ENCODE data around the gene LINGO3.
A peak's percentile ranks its signal among the peaks of the same experiment; 100 is the strongest.

The LINGO3 gene

GRCh38 chr19:2339644-2340310 lies 31.8 kb upstream of the LINGO3 start:
- no peak for DNase-seq (ENCODE audit: low read depth in 2 of 2)

GRCh38 chr19:2338751-2339643 lies 31.0 kb upstream of the LINGO3 start:
- DNase-seq (ENCODE audit: low read depth in 2 of 2): no peak

- no peak for DNase-seq (ENCODE audit: low read depth in 2 of 2)
Measured at GRCh38 chr19:2338055-2338615, 30.2 kb upstream of the LINGO3 start.

- no peak for DNase-seq (ENCODE audit: low read depth in 2 of 2)
Measured at GRCh38 chr19:2337329-2337707, 29.4 kb upstream of the LINGO3 start.

DNA sequence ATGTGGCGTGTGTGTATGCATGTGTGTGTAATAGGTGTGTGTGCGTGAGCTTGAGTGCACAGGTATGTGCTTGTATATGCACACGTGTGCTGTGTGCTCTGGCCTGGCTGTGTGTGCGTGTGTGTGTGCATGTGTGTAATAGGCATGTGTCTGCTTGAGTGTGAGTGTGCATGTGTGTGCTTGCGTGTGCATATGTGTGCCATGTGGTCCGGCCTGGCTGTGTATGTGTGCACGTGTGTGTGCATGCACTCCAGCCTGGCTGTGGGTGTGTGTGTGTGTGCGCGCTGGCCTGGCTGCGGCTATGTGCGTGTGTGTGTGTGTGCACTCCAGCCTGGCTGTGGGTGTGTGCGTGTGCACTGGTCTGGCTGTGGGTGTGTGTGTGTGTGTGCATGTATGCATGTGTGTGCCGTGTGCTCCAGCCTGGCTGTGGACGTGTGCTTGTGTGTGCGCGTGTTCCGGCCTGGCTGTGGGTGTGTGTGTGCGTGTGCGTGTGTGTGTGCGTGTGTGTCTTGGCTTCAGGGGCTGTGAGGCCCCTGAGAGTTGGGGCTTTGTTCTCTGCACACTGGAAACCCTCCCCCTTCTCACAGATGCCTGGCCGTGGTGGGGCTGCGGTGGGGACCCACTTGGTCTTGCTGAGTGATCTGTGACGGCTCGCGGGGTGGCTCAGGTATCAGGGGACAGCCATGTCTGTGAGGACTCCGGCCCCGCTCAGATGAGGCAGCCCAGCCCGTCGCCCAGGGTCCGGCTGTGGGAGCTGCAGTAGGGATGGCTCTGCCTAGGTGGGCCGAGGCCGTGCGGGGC lies 28.8 kb upstream of the LINGO3 start:
- no peak for DNase-seq (ENCODE audit: low read depth in 2 of 2)

GRCh38 chr19:2335848-2336247 lies 27.9 kb upstream of the LINGO3 start:
- DNase-seq (ENCODE audit: low read depth in 2 of 2): no peak

DNA sequence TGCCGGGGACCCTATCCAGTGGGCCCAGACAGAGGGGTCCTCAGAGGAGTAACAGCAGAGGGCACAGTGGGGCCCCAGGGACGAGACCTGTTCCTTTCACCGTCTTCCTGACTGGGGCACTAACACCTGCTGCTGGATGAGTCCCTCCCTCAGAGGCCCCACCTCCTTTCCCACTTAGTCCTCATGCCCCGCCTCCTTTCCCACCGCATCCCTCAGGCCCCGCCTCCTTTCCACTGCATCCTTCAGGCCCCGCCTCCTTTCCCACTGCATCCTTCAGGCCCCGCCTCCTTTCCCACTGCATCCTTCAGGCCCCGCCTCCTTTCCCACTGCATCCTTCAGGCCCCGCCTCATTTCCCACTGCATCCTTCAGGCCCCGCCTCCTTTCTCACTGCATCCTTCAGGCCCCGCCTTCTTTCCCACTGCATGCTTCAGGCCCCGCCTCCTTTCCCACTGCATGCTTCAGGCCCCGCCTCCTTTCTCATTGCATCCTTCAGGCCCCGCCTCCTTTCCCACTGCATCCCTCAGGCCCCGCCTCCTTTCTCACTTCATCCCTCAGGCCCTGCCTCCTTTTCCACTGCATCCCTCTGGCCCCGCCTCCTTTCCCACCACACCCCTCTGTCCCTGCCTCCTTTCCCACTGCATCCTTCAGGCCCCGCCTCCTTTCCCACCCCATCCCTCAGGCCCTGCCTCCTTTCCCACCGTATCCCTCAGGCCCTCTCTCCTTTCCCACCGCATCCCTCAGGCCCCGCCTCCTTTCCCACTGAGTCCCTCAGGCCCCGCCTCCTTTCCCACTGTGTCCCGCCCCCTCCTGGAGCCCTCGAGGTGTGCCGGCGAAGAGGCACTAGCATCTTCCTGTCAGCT lies 27.3 kb upstream of the LINGO3 start:
- no peak for DNase-seq (ENCODE audit: low read depth in 2 of 2)

DNA sequence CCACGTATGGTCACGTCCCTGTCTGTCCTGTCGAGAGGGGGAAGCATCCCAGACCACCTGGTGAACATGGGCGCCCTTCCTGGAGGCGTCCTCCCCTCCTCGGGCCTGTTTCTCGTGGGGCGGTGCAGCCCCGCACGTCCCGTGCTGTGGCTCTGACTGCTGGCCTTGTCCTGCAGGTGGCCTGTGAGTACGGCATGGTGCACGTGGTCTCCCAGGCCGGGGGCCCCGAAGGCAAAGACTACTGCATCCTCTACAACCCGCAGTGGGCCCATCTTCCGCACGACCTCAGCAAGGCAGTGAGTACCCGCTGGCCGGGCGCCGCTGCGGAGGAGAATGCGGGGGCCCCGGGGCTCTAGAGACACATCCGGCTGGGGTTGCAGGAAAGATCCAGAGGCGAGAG lies 26.5 kb upstream of the LINGO3 start:
- DNase-seq (ENCODE audit: low read depth in 2 of 2): no peak

GRCh38 chr19:2333807-2334211 lies 25.9 kb upstream of the LINGO3 start:
- DNase-seq (ENCODE audit: low read depth in 2 of 2): no peak

GRCh38 chr19:2333027-2333806 lies 25.3 kb upstream of the LINGO3 start:
- no peak for DNase-seq (ENCODE audit: low read depth in 2 of 2)

GRCh38 chr19:2332341-2333026 lies 24.5 kb upstream of the LINGO3 start:
- DNase-seq (ENCODE audit: low read depth in 2 of 2): no peak

DNA sequence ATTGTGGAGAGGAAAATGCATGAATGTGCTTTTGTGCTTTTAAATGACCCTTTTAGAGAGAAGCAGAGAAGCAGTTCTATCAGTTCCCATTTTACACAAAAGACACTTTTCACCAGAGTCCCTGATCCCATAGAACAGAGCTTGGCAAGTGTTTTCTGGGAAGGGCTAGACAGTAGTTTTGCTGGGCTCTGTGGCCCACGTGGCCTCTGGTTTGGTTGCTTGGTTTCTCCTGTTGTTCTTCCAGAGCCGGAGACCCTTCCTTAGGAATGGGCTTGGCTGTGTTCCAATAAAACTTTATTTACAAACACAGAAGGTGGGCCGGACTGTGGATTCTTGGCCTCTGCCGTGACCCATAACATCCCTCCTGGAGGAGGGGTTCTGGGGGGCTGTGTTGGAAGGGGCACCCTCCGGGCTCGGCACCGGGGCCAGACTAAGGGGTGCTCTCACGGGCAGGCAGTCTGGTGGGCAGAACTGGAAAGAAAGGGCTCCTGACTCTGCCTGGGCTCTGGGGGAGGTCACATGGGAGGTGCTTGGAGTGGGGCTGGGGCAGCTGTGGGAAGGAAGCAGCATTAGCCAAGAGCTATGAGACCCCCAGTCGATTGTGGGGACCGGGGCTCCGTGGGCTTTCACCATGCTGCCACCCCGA lies 23.8 kb upstream of the LINGO3 start:
- DNase-seq (ENCODE audit: low read depth in 2 of 2): no peak

- no peak for DNase-seq (ENCODE audit: low read depth in 2 of 2)
Measured at GRCh38 chr19:2330632-2331284, 22.8 kb upstream of the LINGO3 start.

- DNase-seq (ENCODE audit: low read depth in 2 of 2): no peak
Measured at GRCh38 chr19:2330255-2330631, 22.3 kb upstream of the LINGO3 start.

DNA sequence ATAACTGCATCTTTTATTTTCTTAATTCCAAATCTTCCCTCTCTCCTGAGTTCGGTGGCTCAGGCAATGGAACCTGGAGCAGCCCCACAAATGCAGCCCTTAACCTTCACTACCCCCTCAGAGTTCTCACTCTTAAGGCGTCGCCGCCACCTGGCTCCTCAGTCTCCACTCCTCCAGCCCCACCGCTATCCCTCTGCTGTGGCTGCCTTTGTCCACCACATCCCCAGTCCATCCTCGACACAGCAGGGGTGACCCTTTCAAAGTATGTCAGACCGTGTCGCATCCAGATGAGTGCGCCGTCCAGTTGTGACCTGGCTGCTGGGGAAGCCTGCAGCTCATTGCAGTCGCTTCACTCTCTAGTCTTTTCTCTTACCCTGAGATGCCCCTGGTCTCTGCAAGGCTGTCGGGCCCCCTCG lies 21.6 kb upstream of the LINGO3 start:
- no peak for DNase-seq (ENCODE audit: low read depth in 2 of 2)

GRCh38 chr19:2329149-2329478 lies 21.2 kb upstream of the LINGO3 start:
- no peak for DNase-seq (ENCODE audit: low read depth in 2 of 2)

DNA sequence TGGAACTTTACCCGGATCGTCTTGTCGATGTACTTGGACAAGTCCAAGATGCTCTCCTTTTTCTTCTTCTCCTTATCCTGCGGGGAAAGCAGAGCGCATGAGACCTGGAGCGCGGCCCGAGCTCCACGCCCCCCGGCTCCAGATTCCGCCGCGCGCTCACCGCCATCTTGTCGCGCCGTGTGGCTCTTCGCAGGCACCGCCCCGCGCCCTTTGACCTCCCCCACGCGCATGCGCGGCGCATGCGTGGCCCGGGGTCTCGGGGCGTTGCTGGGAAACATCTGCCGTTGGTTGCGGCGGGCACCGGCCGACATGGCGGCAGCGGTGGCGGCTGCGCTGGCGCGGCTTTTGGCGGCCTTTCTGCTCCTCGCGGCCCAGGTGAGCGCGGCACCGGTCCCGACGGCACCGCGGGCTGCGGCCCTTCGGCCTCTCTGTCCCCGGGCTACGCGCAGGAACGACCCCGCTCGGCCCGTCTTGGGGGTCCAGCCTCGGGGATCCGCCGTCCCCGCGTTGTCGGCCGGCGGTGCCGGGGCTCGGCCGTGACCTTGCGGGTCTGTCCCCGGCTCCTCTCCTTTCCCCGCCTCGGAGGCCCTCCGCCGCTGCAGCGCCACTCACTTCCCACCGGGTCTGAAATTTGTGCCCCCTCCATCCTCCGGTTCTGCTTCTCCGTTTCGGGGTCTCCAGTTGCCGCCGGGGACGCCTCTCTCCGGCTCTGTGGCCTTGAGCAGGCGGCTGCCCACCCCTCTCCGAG lies 20.6 kb upstream of the LINGO3 start, which contains the start of the genes LSM7 and SPPL2B:
TSS of gene LSM7 (minus strand) at position 186 of the 748 bp plus-strand sequence. CDS start at position 166, 20 bp downstream.
TSS of gene SPPL2B (plus strand) at position 284 of the 748 bp plus-strand sequence. CDS start at position 310, 26 bp downstream.
- DNase-seq (ENCODE audit: low read depth in 2 of 2): peak; percentile 87 to 89

All from stimulated activated CD8-positive, alpha-beta memory T cell treated with anti-CD3 and anti-CD28 coated beads, Interleukin-15, amount 100 ng/mL, for 48 hours (primary cell).